ENCODE data around the gene OR11A1. TPM values are rescaled to one million over a fixed set of nuclear protein-coding genes. Genes with fewer than 3 reads are reported as not detected.
"Not testable (repeated sequence)": the region's sequence is repeated elsewhere in the genome, so short reads cannot be mapped to it uniquely, and the experiment has no call there.

The OR11A1 gene
- total RNA-seq, 1 donor from 2014 or later: not detected

GRCh38 chr6:29478740-29479139 lies 21.9 kb upstream of the OR11A1 start:
- DNase-seq (ENCODE audit: low spot score): no peak

GRCh38 chr6:29477923-29478450 lies 21.1 kb upstream of the OR11A1 start:
- DNase-seq (ENCODE audit: low spot score): no peak

DNA sequence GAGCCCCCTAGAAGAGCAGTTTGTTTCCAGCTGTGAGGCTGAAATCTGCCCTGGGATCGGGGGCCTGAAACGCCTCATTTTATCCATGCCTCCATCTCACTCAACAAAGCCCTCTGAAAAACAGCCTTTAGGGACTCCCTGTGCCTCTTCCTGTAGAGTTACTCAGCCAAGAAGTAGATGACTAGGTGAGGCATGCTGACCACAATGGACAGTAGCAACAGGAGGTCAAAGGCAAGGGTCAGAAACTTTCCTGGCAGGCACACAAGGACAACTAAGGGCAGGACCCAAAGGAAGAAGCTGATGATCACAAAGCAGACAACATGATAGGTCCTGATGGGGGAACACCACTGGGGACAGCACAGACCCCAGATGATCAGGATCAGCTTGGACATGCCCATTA lies 18.1 kb upstream of the OR11A1 start:
- DNase-seq (ENCODE audit: low spot score): no peak

DNA sequence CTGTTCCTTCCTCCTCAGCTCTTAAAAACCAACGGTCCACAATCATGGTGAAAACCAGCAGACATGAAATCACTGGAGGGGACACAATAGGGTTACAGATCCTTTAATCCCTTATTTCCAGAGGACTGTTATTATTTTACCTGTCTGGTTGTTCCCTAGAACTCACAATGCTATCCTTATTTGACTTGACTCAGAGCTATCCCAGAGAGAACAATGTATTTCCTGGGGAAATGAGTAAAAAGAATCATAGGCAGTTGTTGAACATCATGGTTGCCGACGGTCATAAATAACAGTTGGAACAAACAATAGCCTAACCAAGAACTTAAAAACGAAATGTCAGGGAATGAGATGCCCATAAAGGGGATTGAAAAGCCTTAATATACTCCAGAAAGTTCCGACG lies 9.4 kb upstream of the OR11A1 start:
- no peak for DNase-seq (ENCODE audit: low spot score)

GRCh38 chr6:29465801-29466200 lies 8.9 kb upstream of the OR11A1 start:
- DNase-seq (ENCODE audit: low spot score): no peak

DNA sequence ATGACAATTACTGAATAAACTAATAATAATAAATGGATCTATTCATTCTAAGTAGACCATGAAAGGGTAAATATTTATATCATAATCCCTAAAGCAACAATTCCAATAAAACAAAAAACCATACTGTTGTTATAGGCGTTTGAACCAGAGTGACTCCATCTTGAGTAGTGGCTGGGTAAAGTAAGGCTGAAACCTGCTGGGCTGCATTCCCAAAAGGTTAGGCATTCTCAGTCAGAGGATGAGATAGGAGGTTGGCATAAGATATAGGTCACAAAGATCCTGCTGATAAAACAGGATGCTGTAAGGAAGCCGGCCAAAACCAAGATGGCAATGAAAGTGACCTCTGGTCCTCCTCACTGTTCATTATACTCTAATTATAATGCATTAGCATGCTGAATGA lies 8.4 kb upstream of the OR11A1 start:
- no peak for DNase-seq (ENCODE audit: low spot score)

DNA sequence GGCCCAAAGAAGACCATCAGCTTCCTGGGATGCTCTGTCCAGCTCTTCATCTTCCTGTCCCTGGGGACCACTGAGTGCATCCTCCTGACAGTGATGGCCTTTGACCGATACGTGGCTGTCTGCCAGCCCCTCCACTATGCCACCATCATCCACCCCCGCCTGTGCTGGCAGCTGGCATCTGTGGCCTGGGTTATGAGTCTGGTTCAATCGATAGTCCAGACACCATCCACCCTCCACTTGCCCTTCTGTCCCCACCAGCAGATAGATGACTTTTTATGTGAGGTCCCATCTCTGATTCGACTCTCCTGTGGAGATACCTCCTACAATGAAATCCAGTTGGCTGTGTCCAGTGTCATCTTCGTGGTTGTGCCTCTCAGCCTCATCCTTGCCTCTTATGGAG lies 5.2 kb upstream of the OR11A1 start:
- no peak for DNase-seq (ENCODE audit: low spot score)

DNA sequence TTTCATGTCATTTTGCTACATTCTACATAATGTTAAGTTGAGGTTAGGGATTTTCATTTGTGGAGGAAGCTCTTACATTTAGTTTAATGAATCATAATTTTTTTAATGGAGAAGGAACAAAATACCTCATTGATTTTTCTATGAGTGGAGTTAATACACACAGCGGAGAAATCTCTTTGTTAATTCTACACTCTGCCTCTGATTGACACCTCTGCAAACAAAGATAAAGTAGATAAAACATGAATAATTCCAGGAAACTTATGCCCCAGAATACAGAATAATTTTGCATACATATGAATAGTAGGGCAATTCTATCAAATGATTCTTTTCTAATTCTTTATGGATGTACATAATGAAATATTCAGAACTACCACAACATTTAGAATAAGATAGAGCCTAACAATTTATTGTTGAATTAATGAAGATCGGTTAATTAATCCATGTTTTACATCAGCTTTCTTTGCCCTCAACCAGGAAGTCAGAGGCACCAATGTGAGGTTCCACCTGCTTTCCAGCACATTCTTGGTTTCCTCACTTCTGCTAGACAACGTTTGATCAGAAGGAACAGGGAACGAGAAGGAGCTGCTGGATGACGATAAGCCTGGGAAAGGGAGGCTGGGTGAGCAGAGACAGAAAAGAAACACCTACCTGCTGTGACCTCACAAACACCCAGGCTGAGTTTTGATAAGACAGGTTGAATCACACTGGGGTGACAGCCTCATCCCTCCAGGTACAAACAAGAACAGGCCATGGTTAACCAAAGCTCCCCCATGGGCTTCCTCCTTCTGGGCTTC lies 4.3 kb upstream of the OR11A1 start:
- DNase-seq (ENCODE audit: low spot score): no peak

GRCh38 chr6:29451471-29452193 lies 5.2 kb downstream of the OR11A1 start:
- DNase-seq (ENCODE audit: low spot score): no peak

DNA sequence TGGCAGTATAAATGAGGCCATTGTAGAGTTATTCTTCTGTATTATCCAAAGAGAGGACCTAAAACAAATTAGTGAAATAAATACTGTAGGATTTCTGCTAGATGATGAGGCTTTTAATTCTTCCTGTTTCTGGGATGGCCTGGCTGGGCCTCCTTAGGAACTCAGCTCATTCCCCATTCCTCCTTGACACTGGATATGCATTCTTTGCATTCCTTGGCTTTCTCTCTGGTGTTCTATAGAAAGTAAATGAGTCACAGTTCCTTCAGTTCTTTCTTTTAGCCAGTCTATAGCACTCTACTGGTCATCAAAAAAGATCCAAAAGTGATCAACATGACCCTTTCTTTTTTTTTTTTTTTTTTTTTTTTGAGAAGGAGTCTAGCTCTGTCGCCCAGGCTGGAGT lies 9.2 kb downstream of the OR11A1 start:
- DNase-seq (ENCODE audit: low spot score): no peak

DNA sequence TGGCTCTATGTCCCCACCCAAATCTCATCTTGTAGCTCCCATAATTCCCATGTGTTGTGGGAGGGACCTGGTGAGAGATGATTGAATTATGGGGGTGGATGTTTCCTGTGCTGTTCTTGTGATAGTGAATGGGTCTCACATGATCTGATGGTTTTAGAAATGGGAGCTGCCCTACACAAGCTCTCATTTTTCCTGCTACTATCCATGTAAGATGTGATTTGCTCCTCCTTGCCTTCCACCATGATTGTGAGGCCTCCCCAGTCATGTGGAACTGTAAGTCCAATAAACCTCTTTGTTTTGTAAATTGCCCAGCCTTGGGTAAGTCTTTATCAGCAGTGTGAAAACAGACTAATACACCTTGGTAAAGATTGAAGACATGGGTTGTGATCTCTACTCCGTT lies 12.8 kb downstream of the OR11A1 start:
- DNase-seq (ENCODE audit: low spot score): not testable (repeated sequence)

DNA sequence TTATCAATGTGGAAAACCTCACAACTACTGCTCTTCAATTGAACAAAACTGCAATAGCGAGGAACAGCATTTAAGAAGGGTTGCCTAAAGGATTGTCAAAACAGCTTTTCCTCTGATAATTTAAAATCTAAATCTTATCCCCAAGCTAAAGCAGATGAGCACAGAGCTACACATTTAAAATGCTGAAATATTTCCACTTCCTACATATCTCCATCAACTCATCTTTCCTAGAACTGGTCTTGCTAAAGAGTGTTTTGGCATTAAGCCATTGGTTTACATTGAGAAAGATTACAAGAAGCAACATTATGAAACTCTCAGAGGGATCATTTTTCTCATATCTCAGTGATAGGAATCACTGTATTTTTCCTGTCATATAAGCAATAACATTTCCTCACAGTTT lies 14.2 kb downstream of the OR11A1 start:
- DNase-seq (ENCODE audit: low spot score): no peak

DNA sequence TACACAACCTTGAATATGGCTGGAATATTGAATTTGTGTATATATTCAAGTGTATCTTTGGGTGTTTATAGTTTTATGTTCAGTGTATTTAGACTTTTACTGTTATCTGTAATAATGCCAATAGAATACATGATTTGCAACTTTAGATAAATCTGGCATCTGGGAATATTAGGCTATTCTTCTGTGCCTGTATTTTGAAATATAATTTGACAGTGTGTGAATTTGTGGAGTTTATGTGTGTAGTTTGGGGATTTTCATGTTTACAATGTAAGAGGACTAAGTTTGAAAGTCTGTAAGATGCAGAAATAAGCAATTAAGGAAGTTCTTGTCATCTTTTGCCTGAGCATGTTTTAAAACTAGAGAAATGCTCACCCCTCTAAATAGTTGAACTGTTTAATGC lies 17.9 kb downstream of the OR11A1 start, which contains the start of gene OR10C1:
TSS of gene OR10C1 (plus strand) at position 301 of the 400 bp plus-strand sequence. CDS start 710 bp downstream, outside the sequence.
- no peak for DNase-seq (ENCODE audit: low spot score)

GRCh38 chr6:29436730-29437129 lies 20.1 kb downstream of the OR11A1 start:
- not testable (repeated sequence) for DNase-seq (ENCODE audit: low spot score)

- no peak for DNase-seq (ENCODE audit: low spot score)
Observed at GRCh38 chr6:29426654-29427053, 30.2 kb downstream of the OR11A1 start.

- no peak for DNase-seq (ENCODE audit: low spot score)
Observed at GRCh38 chr6:29425075-29425474, 31.8 kb downstream of the OR11A1 start.

DNA sequence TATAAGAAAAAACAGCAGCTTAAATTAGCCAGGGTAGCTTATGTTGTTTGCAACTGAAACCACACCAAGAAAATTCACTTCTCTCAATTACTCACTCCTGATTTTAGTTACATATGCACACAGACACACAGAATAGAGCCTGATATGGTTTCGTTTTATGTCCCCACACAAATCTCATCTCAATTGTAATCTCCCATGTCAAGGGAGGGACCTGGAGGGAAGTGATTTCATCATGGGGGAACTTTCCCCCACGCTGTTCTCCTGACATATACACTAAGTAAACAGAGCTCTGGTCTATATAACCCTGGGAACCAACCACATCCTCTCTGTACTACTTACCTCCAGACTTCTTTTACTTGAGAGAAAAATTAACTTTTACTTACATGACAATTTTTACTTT lies 32.3 kb downstream of the OR11A1 start:
- no peak for DNase-seq (ENCODE audit: low spot score)

DNA sequence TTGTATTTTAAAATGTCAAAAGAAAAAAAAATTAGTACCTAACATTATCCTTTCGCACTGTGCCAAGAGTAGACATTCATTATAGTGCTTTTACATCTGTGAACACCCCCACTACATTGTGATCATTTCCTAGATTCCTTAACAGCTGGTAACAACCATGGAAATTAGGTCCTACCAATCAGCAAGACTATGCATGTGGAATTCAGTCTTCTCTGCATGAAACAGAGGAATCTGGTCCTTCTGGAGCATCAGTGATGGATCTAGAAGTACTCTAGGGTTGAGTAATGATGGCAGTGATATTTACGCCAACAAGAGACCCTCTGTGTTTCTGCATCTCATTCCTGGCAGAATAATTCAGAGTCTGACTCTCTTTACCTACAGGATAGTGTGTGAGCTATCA lies 32.7 kb downstream of the OR11A1 start:
- no peak for DNase-seq (ENCODE audit: low spot score)

- no peak for DNase-seq (ENCODE audit: low spot score)
Observed at GRCh38 chr6:29419516-29419915, 37.4 kb downstream of the OR11A1 start.

- DNase-seq (ENCODE audit: low spot score): no peak
Observed at GRCh38 chr6:29414588-29414987, 42.3 kb downstream of the OR11A1 start, which contains the start of gene OR12D1. Gene OR12D1 (plus strand): TSS chr6:29414928.

- no peak for DNase-seq (ENCODE audit: low spot score)
Observed at GRCh38 chr6:29403801-29404200, 53.1 kb downstream of the OR11A1 start.

DNA sequence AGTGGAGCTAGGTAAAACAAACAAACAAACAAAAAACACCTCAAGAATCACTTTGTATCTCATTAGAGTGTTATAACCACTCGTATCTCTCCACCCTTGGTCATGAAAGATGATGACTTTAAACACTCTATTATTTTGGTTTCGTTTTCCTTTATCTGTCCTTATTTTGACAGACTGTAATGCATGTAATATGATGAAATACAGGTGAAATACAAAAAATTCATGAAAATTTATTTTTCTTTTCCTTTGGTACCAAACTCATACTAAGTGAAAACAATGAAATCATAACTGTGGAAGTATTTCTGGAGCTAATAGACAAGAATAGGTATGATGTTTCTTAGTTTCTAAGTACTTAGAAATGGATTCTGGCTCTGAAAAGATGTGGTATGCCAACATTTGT lies 57.3 kb downstream of the OR11A1 start:
- DNase-seq (ENCODE audit: low spot score): no peak

DNA sequence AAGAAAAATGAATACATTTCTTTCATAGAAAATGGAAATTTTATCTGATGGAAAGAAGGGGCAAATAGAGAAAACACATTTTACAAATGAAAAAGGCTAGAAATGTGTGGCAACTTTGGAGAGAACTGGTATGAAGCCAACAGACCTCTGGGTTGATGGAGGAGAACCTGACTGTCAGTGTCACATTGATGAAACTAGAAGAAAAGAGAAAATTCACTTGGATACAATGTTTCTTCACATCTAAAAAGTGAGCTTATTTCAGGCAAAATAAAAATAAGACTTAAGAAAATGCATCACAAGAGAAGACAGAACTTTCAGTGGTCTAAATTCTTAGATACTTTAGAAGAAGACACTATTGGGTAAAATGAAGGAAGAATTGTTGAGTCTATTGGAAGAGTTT lies 61.5 kb downstream of the OR11A1 start, which contains the start of gene OR12D2:
TSS of gene OR12D2 (plus strand) at position 301 of the 400 bp plus-strand sequence. CDS start 1,069 bp downstream, outside the sequence.
- no peak for DNase-seq (ENCODE audit: low spot score)
